ENCODE results near the gene TMF1.

- TF ChIP-seq USF2 (IDR thresholded peaks at IDR 0.05; ENCODE audit: low read length) (no peak), CREB1 (IDR thresholded peaks at IDR 0.05) (no peak)
- TF ChIP-seq, protein P1, sequence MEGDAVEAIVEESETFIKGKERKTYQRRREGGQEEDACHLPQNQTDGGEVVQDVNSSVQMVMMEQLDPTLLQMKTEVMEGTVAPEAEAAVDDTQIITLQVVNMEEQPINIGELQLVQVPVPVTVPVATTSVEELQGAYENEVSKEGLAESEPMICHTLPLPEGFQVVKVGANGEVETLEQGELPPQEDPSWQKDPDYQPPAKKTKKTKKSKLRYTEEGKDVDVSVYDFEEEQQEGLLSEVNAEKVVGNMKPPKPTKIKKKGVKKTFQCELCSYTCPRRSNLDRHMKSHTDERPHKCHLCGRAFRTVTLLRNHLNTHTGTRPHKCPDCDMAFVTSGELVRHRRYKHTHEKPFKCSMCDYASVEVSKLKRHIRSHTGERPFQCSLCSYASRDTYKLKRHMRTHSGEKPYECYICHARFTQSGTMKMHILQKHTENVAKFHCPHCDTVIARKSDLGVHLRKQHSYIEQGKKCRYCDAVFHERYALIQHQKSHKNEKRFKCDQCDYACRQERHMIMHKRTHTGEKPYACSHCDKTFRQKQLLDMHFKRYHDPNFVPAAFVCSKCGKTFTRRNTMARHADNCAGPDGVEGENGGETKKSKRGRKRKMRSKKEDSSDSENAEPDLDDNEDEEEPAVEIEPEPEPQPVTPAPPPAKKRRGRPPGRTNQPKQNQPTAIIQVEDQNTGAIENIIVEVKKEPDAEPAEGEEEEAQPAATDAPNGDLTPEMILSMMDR (IDR thresholded peaks at IDR 0.05; ENCODE audit: control extremely low read depth in 1 of 3, insufficient read depth in 1 of 3, low read depth in 1 of 3, low read length in 3 of 3), result no peak
These were observed 39.9 kb downstream of the TMF1 start for GRCh38 chr3:69012100-69012799.

All from H1 (cell line).